GM23338 (cell line): ENCODE results near the gene APOA1. TPM values are rescaled to one million over a fixed set of nuclear protein-coding genes. Genes with fewer than 3 reads are reported as not detected.

Source experiments
- ATAC-seq: fragments of 200-7000 bp; cut with Tn5 transposase; 3 replicates; pipeline ENCODE4 v1.9.1; 2020
- DNase-seq: peaks from one replicate; pipeline ENCODE4 v3.0.0-alpha.2; 2015; ENCODE audit warnings: low spot score
- H2AFZ ChIP-seq: fragments of 200-600 bp; sonication (generic); 2 replicates; pipeline ENCODE4 v1.8.0; 2016; ENCODE audit warnings: antibody characterized with exemption, mild to moderate bottlenecking, moderate library complexity
- H3F3A ChIP-seq: fragments of 200-600 bp; sonication (generic); replicated peaks from 2 replicates; pipeline ENCODE4 v1.8.0; 2017; ENCODE audit warnings: antibody characterized with exemption, mixed run types, low read depth
- H3K27ac ChIP-seq: fragments of 200-600 bp; sonication (generic); 2 replicates; pipeline ENCODE4 v1.6.1; 2016; ENCODE audit warnings: low read depth
- H3K27me3 ChIP-seq: fragments of 200-600 bp; sonication (generic); 2 replicates; pipeline ENCODE4 v1.8.0; 2016; ENCODE audit warnings: mild to moderate bottlenecking, mixed run types, moderate library complexity; ENCODE audit not compliant: insufficient read depth
- H3K36me3 ChIP-seq: fragments of 200-600 bp; sonication (generic); 2 replicates; pipeline ENCODE4 v1.8.0; 2016; ENCODE audit warnings: mild to moderate bottlenecking; ENCODE audit not compliant: insufficient read depth
- H3K4me1 ChIP-seq: fragments of 200-600 bp; sonication (generic); 2 replicates; pipeline ENCODE4 v1.8.0; 2016; ENCODE audit warnings: mild to moderate bottlenecking, moderate library complexity; ENCODE audit not compliant: insufficient read depth
- H3K4me2 ChIP-seq: fragments of 200-600 bp; sonication (generic); 2 replicates; pipeline ENCODE4 v1.7.1; 2017; ENCODE audit warnings: mixed run types
- H3K4me3 ChIP-seq: fragments of 200-600 bp; sonication (generic); 2 replicates; pipeline ENCODE4 v1.6.1; 2016; ENCODE audit warnings: mixed run types
- H3K79me2 ChIP-seq: fragments of 200-600 bp; sonication (generic); replicated peaks from 2 replicates; pipeline ENCODE4 v1.8.0; 2017; ENCODE audit warnings: mild to moderate bottlenecking; ENCODE audit not compliant: insufficient read depth
- H3K9me2 ChIP-seq: fragments of 200-600 bp; sonication (generic); 2 replicates; pipeline ENCODE4 v1.8.0; 2017; ENCODE audit not compliant: insufficient read depth
- H4K20me1 ChIP-seq: fragments of 200-600 bp; sonication (generic); replicated peaks from 2 replicates; pipeline ENCODE4 v1.8.0; 2017; ENCODE audit warnings: mild to moderate bottlenecking; ENCODE audit not compliant: insufficient read depth
- H3K27ac Mint-ChIP-seq: 2 replicates; pipeline ENCODE4 v1.8.0; 2020; ENCODE audit warnings: inconsistent platforms, mild to moderate bottlenecking, moderate library complexity, mixed read lengths
- H3K27me3 Mint-ChIP-seq: 3 replicates; pipeline ENCODE4 v1.8.0; 2022; ENCODE audit warnings: low read depth, mild to moderate bottlenecking, moderate library complexity, mixed read lengths, inconsistent platforms; ENCODE audit not compliant: insufficient read depth, poor library complexity
- H3K36me3 Mint-ChIP-seq: 3 replicates; pipeline ENCODE4 v1.8.0; 2021; ENCODE audit warnings: low read depth, mild to moderate bottlenecking, inconsistent platforms, moderate library complexity, mixed read lengths
- H3K4me1 Mint-ChIP-seq: 3 replicates; pipeline ENCODE4 v1.8.0; 2020; ENCODE audit warnings: mild to moderate bottlenecking, inconsistent platforms, mixed read lengths
- H3K4me3 Mint-ChIP-seq: 3 replicates; pipeline ENCODE4 v1.8.0; 2021; ENCODE audit warnings: moderate library complexity, mild to moderate bottlenecking, inconsistent platforms, mixed read lengths
- H3K9me3 Mint-ChIP-seq: 3 replicates; pipeline ENCODE4 v1.8.0; 2020; ENCODE audit warnings: moderate library complexity, mild to moderate bottlenecking, inconsistent platforms, mixed read lengths
- CREB1 ChIP-seq: fragments of 250-450 bp; sonication (Bioruptor Pico); IDR thresholded peaks from 2 replicates; pipeline ENCODE4 v1.5.0; 2020; ENCODE audit warnings: low read depth, mild to moderate bottlenecking, moderate library complexity
- EZH2 ChIP-seq: fragments of 200-600 bp; sonication (generic); IDR thresholded peaks from one replicate; pipeline ENCODE4 v1.8.0; 2017; ENCODE audit warnings: antibody characterized with exemption, mild to moderate bottlenecking, low read depth; ENCODE audit not compliant: unreplicated experiment
- EZH2phosphoT487 ChIP-seq: fragments of 200-600 bp; sonication (generic); IDR thresholded peaks from one replicate; pipeline ENCODE4 v1.8.1; 2018; ENCODE audit warnings: antibody characterized with exemption; ENCODE audit not compliant: unreplicated experiment
- JUNB ChIP-seq: IDR thresholded peaks from one replicate; pipeline ENCODE4 v1.6.1; 2016; ENCODE audit warnings: antibody characterized with exemption; ENCODE audit not compliant: unreplicated experiment
- NANOG ChIP-seq: IDR thresholded peaks from 2 replicates; pipeline ENCODE4 v1.6.1; 2016; ENCODE audit warnings: antibody characterized with exemption, borderline replicate concordance
- POLR2AphosphoS5 ChIP-seq: IDR thresholded peaks from 2 replicates; pipeline ENCODE4 v1.6.1; 2016; ENCODE audit warnings: antibody characterized with exemption, low read depth
- STAT1 ChIP-seq: IDR thresholded peaks from one replicate; pipeline ENCODE4 v1.6.1; 2016; ENCODE audit warnings: antibody characterized with exemption; ENCODE audit not compliant: unreplicated experiment
- ZNF114 ChIP-seq: fragments of 250-450 bp; sonication (Bioruptor Pico); IDR thresholded peaks from 2 replicates; pipeline ENCODE4 v1.5.0; 2020; ENCODE audit warnings: mild to moderate bottlenecking, moderate library complexity
- ZNF331 ChIP-seq: fragments of 250-450 bp; sonication (Bioruptor Pico); IDR thresholded peaks from 2 replicates; pipeline ENCODE4 v1.5.0; 2020; ENCODE audit warnings: low read depth, mild to moderate bottlenecking, moderate library complexity
- polyA plus RNA-seq: library from polyadenylated mRNA; unstranded; fragments of >200 nt; fragmentation: Nextera tagmentation; extraction: Ambion mirVana; gene quantifications from 2 replicates; pipeline ENCODE4 v1.2.1, GENCODE V29; 2016
- total RNA-seq: library from RNA; depleted of rRNA; stranded (reverse); fragments of >200 nt; shearing (Covaris generic); gene quantifications from 2 replicates; pipeline ENCODE4 v1.2.3, GENCODE V29; 2014
- TF ChIP-seq, protein P1 (sequence below): IDR thresholded peaks from 2 replicates; pipeline ENCODE4 v1.6.1; 2016; ENCODE audit warnings: antibody characterized with exemption
- TF ChIP-seq, protein P2 (sequence below): fragments of 250-450 bp; sonication (Bioruptor Pico); IDR thresholded peaks from 2 replicates; pipeline ENCODE4 v1.5.0; 2020; ENCODE audit warnings: mild to moderate bottlenecking, moderate library complexity
- TF ChIP-seq, protein P3 (sequence below), 2 experiments: fragments of 200-600 bp in 1 of 2; sonication (generic) in 1 of 2; conservative IDR thresholded peaks; 2 replicates each; pipeline versions ENCODE4 v1.5.1 to v1.6.1; 2016 to 2017; ENCODE audit warnings: antibody characterized with exemption in 2 of 2, low read depth in 2 of 2, mild to moderate bottlenecking in 2 of 2, moderate library complexity in 1 of 2
- TF ChIP-seq, protein P4 (sequence below): IDR thresholded peaks from one replicate; pipeline ENCODE4 v1.6.1; 2018; ENCODE audit warnings: antibody characterized with exemption; ENCODE audit not compliant: unreplicated experiment

Gene APOA1
- total and polyA plus RNA-seq, 2 experiments from 2014 or later = 0.60 TPM; not detected in 1

DNA sequence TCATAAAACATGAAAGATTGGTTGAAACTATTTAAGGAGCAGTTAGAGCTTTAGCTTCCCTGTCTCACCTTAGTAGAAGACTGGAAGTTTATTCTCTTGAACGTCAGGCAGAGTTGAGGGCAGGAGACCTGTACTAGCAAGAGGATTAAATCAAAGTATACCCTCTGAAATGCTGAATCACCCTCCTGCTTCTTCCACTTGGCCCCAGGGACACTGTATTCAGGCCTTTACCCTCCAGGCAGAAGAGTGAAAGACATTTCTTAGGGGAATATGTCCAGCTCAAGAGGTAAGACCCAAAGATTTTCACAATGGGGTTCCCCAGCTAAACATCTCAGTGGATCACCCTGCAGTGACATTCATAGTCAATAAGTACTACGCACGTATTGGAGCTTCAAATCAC lies 26.2 kb downstream of the APOA1 start:
- H3K4me2 ChIP-seq = no peak overlapping the region
- no peaks in the 10 kb centered on the region for H4K20me1 ChIP-seq
- H3F3A ChIP-seq = no peaks in the 10 kb centered on the region
- Mint-ChIP-seq H3K27me3 (peaks cover under 1% of the 10 kb centered on the region), H3K9me3 (no peaks in the 10 kb centered on the region), H3K36me3 (no peaks in the 10 kb centered on the region), H3K4me1 (no peaks in the 10 kb centered on the region; the same call in 2 of the 3 replicates), H3K4me3 (no peak overlapping the region), H3K27ac (no peak overlapping the region)
- DNase-seq (no peak), ATAC-seq (no peak)
- H3K79me2 ChIP-seq = no peaks in the 10 kb centered on the region
- no peak overlapping the region for H3K27ac ChIP-seq
- H3K4me3 ChIP-seq = no peak overlapping the region
- H3K27me3 ChIP-seq = no peaks in the 10 kb centered on the region
- H3K9me2 ChIP-seq = no peaks in the 10 kb centered on the region
- H2AFZ ChIP-seq = no peak overlapping the region
- H3K4me1 ChIP-seq = no peaks in the 10 kb centered on the region
- no peak for TF ChIP-seq JUNB
- TF ChIP-seq, protein P1, sequence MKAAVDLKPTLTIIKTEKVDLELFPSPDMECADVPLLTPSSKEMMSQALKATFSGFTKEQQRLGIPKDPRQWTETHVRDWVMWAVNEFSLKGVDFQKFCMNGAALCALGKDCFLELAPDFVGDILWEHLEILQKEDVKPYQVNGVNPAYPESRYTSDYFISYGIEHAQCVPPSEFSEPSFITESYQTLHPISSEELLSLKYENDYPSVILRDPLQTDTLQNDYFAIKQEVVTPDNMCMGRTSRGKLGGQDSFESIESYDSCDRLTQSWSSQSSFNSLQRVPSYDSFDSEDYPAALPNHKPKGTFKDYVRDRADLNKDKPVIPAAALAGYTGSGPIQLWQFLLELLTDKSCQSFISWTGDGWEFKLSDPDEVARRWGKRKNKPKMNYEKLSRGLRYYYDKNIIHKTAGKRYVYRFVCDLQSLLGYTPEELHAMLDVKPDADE = no peak
- TF ChIP-seq ZNF114 (CRISPR knock-in tag) = no peak
- no peak for TF ChIP-seq STAT1
- TF ChIP-seq NANOG = no peak
- TF ChIP-seq, protein P2, sequence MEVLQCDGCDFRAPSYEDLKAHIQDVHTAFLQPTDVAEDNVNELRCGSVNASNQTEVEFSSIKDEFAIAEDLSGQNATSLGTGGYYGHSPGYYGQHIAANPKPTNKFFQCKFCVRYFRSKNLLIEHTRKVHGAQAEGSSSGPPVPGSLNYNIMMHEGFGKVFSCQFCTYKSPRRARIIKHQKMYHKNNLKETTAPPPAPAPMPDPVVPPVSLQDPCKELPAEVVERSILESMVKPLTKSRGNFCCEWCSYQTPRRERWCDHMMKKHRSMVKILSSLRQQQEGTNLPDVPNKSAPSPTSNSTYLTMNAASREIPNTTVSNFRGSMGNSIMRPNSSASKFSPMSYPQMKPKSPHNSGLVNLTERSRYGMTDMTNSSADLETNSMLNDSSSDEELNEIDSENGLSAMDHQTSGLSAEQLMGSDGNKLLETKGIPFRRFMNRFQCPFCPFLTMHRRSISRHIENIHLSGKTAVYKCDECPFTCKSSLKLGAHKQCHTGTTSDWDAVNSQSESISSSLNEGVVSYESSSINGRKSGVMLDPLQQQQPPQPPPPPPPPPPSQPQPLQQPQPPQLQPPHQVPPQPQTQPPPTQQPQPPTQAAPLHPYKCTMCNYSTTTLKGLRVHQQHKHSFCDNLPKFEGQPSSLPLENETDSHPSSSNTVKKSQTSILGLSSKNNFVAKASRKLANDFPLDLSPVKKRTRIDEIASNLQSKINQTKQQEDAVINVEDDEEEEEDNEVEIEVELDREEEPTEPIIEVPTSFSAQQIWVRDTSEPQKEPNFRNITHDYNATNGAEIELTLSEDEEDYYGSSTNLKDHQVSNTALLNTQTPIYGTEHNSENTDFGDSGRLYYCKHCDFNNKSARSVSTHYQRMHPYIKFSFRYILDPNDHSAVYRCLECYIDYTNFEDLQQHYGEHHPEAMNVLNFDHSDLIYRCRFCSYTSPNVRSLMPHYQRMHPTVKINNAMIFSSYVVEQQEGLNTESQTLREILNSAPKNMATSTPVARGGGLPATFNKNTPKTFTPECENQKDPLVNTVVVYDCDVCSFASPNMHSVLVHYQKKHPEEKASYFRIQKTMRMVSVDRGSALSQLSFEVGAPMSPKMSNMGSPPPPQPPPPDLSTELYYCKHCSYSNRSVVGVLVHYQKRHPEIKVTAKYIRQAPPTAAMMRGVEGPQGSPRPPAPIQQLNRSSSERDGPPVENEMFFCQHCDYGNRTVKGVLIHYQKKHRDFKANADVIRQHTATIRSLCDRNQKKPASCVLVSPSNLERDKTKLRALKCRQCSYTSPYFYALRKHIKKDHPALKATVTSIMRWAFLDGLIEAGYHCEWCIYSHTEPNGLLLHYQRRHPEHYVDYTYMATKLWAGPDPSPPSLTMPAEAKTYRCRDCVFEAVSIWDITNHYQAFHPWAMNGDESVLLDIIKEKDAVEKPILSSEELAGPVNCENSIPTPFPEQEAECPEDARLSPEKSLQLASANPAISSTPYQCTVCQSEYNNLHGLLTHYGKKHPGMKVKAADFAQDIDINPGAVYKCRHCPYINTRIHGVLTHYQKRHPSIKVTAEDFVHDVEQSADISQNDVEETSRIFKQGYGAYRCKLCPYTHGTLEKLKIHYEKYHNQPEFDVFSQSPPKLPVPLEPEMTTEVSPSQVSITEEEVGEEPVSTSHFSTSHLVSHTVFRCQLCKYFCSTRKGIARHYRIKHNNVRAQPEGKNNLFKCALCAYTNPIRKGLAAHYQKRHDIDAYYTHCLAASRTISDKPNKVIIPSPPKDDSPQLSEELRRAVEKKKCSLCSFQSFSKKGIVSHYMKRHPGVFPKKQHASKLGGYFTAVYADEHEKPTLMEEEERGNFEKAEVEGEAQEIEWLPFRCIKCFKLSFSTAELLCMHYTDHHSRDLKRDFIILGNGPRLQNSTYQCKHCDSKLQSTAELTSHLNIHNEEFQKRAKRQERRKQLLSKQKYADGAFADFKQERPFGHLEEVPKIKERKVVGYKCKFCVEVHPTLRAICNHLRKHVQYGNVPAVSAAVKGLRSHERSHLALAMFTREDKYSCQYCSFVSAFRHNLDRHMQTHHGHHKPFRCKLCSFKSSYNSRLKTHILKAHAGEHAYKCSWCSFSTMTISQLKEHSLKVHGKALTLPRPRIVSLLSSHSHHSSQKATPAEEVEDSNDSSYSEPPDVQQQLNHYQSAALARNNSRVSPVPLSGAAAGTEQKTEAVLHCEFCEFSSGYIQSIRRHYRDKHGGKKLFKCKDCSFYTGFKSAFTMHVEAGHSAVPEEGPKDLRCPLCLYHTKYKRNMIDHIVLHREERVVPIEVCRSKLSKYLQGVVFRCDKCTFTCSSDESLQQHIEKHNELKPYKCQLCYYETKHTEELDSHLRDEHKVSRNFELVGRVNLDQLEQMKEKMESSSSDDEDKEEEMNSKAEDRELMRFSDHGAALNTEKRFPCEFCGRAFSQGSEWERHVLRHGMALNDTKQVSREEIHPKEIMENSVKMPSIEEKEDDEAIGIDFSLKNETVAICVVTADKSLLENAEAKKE (CRISPR knock-in tag) = no peak
- TF ChIP-seq ZNF331 (CRISPR knock-in tag) = no peak
- no peak for TF ChIP-seq EZH2phosphoT487
- TF ChIP-seq CREB1 (CRISPR knock-in tag) = no peak
- TF ChIP-seq EZH2 = no peak
- TF ChIP-seq, protein P3, sequence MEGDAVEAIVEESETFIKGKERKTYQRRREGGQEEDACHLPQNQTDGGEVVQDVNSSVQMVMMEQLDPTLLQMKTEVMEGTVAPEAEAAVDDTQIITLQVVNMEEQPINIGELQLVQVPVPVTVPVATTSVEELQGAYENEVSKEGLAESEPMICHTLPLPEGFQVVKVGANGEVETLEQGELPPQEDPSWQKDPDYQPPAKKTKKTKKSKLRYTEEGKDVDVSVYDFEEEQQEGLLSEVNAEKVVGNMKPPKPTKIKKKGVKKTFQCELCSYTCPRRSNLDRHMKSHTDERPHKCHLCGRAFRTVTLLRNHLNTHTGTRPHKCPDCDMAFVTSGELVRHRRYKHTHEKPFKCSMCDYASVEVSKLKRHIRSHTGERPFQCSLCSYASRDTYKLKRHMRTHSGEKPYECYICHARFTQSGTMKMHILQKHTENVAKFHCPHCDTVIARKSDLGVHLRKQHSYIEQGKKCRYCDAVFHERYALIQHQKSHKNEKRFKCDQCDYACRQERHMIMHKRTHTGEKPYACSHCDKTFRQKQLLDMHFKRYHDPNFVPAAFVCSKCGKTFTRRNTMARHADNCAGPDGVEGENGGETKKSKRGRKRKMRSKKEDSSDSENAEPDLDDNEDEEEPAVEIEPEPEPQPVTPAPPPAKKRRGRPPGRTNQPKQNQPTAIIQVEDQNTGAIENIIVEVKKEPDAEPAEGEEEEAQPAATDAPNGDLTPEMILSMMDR (conservative IDR thresholded peaks at IDR 0.05; ENCODE audit: low read depth in 2 of 2) = no peak
- TF ChIP-seq, protein P4, sequence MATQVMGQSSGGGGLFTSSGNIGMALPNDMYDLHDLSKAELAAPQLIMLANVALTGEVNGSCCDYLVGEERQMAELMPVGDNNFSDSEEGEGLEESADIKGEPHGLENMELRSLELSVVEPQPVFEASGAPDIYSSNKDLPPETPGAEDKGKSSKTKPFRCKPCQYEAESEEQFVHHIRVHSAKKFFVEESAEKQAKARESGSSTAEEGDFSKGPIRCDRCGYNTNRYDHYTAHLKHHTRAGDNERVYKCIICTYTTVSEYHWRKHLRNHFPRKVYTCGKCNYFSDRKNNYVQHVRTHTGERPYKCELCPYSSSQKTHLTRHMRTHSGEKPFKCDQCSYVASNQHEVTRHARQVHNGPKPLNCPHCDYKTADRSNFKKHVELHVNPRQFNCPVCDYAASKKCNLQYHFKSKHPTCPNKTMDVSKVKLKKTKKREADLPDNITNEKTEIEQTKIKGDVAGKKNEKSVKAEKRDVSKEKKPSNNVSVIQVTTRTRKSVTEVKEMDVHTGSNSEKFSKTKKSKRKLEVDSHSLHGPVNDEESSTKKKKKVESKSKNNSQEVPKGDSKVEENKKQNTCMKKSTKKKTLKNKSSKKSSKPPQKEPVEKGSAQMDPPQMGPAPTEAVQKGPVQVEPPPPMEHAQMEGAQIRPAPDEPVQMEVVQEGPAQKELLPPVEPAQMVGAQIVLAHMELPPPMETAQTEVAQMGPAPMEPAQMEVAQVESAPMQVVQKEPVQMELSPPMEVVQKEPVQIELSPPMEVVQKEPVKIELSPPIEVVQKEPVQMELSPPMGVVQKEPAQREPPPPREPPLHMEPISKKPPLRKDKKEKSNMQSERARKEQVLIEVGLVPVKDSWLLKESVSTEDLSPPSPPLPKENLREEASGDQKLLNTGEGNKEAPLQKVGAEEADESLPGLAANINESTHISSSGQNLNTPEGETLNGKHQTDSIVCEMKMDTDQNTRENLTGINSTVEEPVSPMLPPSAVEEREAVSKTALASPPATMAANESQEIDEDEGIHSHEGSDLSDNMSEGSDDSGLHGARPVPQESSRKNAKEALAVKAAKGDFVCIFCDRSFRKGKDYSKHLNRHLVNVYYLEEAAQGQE = no peak
- TF ChIP-seq POLR2AphosphoS5 = no peak
- no peaks in the 10 kb centered on the region for H3K36me3 ChIP-seq
